GM18498 (cell line): ENCODE measurements around the gene TP63.
"Not testable (repeated sequence)": the region's sequence is repeated elsewhere in the genome, so short reads cannot be mapped to it uniquely, and the experiment has no call there.

Source experiments
- ATAC-seq: cut with Tn5 transposase; IDR thresholded peaks from one replicate; pipeline ENCODE4 v1.9.1; 2021; ENCODE audit warnings: mild to moderate bottlenecking, moderate library complexity; ENCODE audit not compliant: unreplicated experiment

The TP63 gene

DNA sequence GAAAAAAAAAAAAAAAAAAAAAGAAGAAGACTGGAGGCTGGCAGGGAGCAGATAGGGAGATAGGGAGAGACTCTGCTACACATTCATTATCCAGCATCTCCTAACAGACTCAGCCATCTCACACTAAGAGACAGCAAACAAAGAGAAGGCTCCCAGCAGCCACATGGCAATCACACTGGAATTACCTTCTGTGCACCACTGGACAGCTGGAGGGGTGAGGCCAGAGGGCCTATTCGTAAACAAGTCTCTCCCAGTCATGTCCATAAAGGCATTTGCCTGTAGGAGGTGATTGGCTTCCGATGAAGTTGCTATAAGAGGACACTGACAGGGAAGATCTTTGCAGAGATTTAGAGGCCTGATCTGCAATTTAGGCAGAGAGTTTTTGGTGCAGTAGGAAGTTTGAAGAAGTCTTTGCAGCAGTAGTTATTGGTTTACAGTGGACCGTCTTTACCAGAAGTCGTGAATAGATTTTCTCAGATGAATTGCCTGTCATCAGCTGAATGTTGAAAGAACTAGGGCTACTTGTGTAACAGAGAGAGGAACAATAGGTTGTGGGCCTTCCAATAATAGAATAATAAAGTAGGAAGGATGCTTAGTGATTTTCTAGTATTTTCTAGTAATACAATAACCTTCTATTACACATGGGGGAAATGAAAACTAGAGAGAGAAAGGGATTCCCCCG is 89.7 kb downstream of the TP63 start:
- ATAC-seq = no peak

DNA sequence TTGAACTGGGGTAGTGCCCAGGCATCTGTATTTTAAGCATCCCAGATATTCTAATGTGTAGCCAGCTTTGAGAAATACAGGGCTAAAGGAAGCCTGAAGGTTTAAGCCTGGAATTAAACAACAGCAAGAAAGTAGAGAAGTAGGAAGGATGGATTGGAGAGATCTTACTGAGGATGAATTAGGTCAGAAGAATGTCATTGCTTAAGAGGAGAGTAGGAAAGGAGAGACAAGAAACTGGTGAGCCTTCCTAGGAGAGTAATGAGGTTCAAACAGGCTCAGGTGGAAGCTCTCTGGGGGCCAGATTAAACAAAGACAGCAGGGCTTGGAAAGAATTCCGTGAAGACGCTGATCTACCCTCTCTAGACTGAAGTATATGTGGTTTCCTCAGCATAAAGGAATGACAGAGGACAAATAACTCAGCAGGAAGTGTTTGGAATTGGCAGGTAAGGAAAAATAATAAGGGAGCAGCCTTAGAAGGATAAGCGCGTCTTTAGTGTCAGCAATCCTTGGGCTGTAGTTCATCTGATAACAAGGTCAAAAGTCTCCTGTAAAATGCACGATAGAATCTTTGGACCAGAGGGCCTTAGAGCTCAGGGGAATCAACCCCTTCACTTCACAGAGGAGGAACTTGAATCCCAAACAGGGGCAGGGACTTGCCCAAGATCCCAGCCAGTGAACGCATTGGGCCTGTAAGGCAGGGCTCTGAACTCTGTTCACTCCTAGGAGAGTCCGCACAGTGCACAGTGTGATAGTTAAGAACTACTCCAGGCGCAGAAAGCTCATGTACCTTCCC is 90.9 kb downstream of the TP63 start:
- ATAC-seq = no peak

DNA sequence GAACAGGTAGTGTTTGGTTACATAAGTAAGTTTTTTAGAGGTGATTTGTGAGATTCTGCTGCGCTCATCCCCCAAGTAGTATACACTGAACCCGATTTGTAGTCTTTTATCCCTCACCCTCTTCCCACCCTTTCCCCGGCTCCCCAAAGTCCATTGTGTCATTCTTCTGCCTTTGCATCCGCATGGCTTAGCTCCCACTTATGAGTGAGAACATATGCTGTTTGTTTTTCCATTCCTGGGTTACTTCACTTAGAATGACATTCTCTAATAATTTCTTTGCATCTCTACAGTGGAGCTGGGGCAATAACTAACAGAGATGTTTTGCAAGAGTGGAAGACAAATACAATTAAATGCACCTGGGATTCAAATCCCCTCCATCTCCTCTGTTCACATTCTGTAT is 93.2 kb downstream of the TP63 start:
- ATAC-seq = no peak

DNA sequence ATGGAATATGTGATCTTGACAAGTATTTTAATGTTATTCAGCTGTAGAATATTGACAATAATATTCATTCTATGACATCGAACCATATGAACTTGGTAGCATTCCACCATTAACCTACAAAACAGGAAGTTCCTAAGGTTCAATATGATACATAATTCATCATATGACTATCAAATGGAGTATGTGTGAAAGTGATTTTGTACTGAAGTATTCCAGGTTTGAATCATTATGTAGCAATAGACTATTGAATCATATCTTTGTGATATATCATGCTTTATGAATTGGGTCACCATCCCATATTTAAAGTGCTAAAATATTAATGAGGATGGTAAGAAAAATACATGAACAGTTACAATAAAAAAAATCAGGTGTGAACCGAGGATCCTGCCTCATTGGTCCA is 95.1 kb downstream of the TP63 start:
- ATAC-seq = no peak

DNA sequence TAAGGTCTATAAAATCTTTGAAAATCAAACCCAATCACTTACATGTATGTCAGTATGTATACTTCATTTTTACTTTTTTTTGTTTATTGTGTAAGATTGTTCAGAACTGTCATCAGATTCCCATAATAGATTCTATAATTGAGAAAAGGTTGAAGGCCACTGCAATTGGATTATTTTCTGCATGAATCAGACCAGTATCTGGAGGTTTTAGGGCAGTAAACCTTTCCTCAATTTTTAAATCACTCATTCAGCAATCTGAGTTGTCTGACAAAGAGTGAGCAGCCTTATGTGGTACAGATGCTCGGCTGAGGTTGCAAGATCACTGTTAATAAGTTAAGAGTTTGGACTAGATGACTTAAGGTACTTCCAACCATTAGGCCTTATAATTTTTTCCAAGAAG is 96.0 kb downstream of the TP63 start:
- ATAC-seq = no peak

DNA sequence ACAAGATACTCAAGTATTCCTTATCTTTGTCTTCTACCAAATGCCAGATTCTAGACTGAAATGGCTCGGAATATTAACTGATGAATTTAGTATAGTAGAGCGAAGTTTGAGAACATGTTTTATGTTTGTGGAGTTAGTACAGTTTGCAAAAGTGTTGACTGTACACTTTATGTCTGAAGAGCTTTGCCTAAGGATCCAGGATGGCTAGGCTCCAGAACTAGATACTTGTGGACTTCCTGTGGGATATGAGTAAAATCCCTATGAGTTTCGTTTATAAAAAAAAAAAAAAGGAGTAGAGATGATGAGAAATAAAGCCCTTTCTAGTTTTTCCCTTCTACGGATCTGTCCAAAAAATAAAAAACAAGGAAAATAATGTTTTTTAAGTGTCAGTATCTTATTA is 96.7 kb downstream of the TP63 start:
- ATAC-seq = no peak

DNA sequence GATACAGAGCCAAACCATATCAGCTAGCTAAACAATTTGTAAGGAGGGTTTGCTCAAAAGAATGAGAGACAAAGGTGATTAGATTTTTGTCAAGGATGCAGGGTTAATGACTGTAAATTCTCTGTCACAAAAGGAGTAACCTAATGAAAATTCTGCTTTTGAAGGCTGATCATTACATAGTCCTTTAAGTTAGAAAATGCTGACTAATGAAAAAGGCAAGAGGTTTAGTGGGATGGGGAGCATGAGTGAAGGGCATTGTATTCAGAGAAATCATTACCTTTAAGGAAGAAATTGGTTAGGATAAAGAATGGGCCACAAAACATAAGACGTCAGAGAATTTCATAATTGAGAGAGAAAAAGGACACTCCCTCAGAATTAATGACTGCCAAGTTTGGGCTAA is 97.7 kb downstream of the TP63 start:
- ATAC-seq = no peak

DNA sequence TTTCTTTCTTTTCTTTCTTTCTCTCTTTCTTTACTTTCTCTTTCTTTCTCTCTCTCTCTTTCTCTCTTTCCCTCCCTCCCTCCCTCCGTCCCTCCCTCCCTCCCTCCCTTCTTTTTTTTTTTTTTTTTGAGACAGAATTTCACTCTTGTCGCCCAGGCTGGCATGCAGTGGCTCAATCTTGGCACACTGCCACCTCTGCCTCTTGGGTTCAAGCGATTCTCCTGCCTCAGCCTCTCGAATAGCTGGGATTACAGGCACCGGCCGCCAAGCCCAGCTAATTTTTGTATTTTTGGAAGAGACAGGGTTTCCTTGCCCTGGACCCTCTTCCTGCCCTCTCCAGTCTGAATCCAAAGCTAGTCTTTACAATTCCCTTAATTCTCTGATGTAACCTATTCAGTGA is 102.9 kb downstream of the TP63 start:
- no peak for ATAC-seq

DNA sequence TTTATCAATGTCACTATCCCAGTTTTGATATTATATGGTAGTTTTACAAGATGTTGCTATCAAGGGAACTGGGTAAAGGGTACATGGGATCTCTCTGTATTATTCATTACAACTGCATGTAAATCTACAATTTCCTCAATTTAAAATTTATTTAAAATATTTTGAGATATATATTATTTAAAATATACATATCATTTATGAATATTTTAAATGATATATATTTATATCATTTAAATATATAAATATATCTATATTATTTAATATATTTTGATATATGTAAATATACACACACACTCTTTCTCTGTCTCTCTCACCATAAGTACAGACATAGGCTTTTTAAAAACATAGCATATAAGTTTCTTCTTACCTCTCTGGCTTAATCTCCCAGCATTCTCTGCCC is 104.7 kb downstream of the TP63 start:
- ATAC-seq = no peak

DNA sequence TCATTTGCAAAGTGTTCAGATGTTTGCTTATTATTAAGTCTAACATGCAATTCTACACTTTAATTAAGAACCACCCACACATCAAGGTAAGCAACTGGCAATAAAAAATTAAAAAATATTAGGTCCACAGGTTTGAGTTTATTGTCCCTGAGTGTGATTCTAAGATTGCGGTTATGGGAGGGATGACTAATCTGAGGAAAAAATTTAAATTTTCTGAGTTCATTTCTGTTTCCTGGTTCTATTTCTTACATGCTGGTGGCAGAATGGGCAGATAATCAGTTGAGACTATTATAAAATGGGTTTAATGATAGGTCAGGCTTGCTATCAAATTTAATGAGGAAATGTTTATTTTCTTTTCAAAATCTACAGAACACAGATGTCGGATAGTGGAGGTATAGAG is 105.9 kb downstream of the TP63 start:
- ATAC-seq = no peak

DNA sequence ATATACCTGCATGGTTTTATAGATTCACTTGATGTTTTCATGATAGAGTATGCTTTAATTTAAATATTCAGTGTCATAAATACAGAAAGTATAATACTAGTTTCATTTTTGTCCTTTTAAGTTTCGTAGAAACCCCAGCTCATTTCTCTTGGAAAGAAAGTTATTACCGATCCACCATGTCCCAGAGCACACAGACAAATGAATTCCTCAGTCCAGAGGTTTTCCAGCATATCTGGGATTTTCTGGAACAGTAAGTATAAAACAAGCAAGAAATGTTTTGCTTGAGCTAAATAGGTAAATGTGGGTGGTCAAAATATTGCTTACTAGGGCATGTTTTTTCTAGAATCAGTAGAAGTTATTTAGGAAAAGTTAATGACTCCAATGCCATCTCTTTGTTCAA is 106.4 kb downstream of the TP63 start:
- no peak for ATAC-seq

DNA sequence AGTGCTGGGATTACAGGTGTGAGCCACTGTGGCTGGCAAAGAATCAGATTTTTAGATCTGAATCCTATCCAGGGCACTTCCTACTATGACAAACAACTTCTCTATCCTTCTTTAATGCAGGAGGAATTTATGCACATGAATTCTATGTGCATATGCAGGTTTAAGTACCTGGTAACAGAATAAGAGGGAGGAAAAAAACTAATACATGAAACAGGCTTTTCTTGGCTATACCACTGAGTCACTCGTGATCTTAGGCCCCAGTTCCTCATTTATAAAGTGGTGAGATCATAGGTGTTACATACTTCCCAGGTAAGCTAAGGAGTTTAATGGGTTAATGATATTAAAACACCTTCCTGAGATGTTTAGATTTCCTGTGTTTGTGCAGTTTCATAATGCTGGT is 108.2 kb downstream of the TP63 start:
- no peak for ATAC-seq

DNA sequence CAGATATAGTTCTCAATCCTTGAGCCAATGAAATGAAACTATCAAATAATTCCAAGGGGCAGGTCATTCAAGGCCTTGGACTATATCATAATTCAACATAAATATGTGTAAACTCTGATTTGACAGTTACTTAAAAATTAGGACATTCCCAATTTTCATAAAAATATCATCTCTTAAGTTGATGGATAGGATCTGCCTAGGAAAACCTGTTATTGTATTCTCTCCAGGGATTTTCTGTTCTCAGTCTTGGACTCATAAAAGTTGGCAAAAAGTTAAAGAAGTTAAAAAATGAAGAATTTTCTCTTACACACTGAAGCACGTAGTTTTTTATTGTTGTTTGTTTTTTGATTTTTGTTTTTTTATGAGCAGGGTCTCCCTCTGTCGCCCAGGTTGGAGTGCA is 109.0 kb downstream of the TP63 start:
- no peak for ATAC-seq

DNA sequence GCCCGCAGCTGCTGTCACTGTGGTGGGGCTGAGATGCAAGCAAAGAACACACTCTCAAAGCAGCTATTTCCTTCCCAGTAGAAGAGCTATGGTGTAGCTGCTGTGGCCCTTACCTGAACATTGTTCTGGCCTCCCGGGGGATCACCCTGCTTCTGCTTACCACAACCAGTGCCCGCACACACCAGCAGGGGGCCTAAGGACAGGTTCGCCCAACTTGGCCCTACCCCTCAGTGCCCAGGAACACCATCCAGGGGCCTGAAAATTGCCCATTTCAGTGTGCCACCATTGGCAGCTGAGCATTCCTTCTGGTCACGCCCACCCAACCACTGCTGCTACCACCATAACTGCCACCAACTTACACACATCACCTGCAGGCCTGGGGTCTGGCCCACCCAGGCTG is 113.0 kb downstream of the TP63 start:
- ATAC-seq = no peak

DNA sequence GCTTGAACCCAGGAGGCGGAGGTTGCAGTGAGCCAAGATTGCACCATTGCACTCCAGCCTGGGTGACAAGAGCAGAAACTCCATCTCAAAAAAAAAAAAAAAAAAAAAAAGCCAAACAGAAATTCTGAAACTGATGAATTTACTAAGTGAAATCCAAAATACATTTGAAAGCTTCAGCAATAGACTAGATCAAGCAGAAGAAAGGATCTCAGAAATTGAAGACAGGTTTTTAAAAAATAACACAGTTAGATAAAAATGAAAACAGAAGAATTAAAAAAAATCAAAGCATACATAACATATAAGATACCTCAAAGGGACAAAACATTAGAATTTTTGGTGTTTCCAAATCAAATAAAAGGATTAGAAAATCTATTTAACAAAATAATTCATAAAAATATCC is 114.4 kb downstream of the TP63 start:
- ATAC-seq = no peak

DNA sequence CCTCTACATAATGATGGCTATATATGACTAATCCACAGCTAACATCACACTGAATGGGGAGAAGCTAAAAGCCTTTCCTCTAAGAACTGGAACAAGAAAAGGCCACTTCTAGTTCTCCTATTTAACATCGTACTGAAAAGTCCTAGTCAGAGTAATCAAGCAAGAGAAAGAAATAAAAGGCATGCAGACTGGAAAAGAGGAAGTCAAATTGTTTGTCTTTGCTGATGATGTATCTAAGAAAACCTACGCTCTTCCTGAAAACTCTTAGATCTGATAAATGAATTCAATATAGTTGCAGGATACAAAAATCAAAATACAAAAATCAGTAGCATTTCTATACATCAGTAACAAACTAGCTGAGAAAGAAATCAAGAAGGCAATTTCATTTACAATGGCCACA is 116.9 kb downstream of the TP63 start:
- no peak for ATAC-seq

DNA sequence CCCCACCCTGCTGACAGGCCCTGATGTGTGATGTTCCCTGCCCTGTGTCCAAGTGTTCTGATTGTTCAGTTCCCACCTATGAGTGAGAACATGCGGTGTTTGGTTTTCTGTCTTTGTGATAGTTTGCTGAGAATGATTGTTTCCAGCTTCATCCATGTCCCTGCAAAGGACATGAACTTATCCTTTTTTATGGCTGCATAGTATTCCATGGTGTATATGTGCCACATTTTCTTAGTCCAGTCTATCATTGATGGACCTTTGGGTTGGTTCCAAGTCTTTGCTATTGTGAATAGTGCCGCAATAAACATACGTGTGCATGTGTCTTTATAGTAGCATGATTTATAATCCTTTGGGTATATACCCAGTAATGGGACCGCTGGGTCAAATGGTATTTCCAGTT is 119.8 kb downstream of the TP63 start:
- ATAC-seq = not testable (repeated sequence)

DNA sequence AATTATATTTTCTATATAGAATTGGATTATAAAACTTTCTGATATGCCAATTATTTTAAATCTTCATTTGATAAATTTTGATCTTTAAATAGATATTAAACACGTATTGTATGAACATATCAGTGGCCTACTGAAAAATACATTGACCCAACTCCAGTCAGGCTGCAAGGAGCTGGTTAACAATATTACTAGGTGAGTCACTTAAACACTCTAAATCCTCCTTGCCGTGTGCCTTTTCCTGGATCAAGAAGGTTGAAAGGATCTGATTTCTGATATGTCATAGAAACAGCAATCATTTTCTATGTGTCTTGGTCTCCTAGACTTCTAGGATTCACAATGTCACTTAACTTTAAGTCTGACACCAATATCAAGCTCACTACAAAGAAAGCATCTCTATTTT is 123.2 kb downstream of the TP63 start:
- no peak for ATAC-seq

DNA sequence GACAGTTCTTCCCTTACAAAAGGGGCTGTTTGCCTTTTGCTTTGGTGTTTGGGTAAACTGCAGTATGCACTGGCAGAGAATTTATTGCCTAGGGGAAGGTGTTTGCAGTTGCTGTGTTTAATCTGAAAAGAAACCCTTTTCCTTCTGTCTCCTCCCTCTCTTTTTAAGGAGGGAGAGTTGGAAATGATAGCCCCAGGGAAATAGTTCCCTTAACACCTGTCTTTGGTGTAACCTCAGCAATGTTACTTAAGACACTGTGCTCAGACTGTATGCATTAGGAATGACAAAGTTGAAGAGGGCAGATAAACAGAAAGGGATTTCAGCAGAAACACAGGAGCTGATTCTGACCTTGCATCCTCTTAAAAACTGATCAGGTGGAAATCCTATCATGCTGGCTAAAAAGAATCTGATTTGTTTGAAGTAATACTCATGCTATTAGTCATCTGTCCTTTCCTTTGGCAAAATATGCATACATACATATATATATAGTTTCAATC is 125.4 kb downstream of the TP63 start:
- no peak for ATAC-seq

DNA sequence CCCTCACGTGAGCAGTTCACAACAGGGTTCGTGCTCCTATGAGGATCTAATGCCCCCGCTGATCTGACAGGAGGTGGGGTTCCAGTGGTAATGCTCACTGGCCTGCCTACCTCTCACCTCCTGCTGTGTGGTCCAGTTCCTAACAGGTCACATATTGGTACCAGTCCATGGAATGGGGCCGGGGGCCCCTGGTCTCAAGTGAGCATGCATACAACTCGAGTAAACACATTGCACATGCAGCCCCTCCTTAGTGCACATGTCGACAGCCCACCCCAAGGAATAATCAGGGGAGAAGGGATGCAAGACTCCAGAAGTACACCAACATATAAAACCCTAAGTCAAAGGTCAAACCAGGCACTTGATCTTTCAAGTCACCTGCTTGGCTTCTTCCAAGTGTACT is 127.0 kb downstream of the TP63 start:
- no peak for ATAC-seq

DNA sequence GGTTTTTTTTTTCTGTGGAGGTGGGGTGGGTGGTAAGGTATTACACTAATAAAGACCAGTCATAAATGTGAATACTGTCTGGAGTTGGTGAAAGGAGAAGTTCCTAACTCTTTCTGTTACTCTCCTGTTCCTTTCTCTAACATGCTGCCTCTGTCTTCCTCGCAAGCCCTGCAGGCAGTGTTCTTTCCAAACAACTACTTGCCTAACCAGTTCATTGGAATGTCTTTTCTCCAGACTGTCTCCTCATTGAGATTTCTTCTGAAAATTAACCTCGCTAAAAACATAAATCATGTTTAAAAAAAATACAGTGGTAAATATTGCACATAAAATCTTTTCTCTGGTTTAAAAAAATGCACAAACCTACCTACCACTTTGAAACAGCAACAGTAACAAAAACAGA is 135.2 kb downstream of the TP63 start:
- no peak for ATAC-seq

DNA sequence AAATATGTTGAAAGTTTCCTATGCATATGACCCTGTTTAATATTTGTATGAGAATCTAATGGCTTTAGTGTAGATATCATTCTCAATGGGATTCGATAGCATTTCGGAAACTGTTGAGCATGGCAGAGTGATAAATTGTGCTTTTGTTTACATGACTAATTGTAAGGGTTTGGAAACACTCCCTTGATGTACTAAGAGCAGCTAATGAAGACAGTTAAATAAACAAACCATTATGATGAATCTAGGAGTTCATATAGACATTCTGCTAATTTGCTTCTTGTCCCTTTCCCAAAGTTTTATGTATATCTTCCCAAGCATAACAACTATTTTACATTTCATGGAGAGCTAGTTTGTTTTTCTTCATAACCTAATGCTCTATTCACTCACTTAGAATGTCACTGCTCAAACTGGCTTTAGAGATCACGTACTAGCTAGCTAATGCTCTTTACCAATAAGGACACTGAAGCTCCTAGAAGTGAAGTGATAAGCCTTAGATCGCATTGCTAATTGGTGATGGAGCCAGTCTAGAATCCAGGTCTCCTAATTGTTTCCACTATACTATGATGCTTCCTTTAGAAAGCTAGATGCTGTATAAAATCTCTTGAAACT is 140.8 kb downstream of the TP63 start:
- no peak for ATAC-seq
